ENCODE measurements around the gene WBP1L. TPM values are rescaled to one million over a fixed set of nuclear protein-coding genes. Genes with fewer than 3 reads are reported as not detected.

Gene WBP1L
- total RNA-seq, 2 experiments from 2014 or later, result 23.9 to 24.6 TPM

DNA sequence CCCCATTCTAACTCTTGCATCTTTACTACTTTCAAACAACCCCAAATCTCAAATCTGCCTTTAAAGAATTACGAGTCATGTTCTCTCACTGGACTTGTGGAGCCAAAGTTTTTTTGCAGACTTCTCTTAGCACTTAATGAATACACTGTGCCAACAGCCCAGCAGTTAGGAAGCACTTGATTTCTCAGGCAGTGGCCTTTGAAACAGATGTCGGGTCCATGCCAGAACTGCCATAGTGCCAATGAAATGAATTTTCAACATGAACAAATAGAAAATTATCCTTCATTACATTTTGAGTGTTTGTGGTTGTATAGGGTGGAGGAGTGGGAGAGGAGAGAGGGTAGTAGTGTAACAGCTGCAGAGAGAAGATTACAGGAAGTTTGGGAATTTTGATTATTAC lies 116.2 kb downstream of the WBP1L start:
- H3K27me3 Mint-ChIP-seq, result no peaks in the 10 kb centered on the region
- CTCF ChIA-PET, result interaction anchor here (1.0 to 1.2 kb wide), 2 partner anchors 8 to 11 kb away, joined by 3 read pairs; no protein-coding TSS in a partner anchor
- ATAC-seq (no peak), DNase-seq (no peak)
- H3K4me3 Mint-ChIP-seq, result no peak overlapping the region
- no peak overlapping the region for H3K27ac Mint-ChIP-seq
- no peaks in the 10 kb centered on the region for H3K9me3 Mint-ChIP-seq (ENCODE audit: low read depth)
- H3K4me1 Mint-ChIP-seq, result peaks cover 13% of the 10 kb centered on the region
- peaks cover 6% of the 10 kb centered on the region for H3K36me3 Mint-ChIP-seq

DNA sequence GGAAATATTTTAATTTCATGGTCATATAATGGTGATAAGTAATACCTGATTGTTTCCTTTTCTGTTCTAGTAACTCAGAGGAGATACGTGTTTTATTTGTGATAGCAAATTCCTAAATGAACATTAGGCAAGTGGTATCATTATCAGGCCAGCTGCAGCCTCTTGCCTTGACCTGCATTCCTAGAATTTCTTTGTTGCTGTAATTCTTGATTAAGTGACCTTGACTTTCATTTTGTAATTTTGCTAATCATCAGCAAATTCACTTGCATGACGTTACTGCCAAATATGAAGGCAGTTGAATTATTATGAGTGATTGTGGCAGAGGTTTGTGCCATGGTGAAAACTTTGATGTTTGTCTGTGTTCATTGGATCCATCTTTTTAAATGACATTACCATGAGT lies 119.9 kb downstream of the WBP1L start:
- no peak overlapping the region for H3K4me3 Mint-ChIP-seq
- H3K4me1 Mint-ChIP-seq, result no peaks in the 10 kb centered on the region
- peaks cover 6% of the 10 kb centered on the region for H3K36me3 Mint-ChIP-seq
- CTCF ChIA-PET, result no interaction called here
- H3K27me3 Mint-ChIP-seq, result peaks cover 2% of the 10 kb centered on the region
- no peak for ATAC-seq
- H3K9me3 Mint-ChIP-seq (ENCODE audit: low read depth), result no peaks in the 10 kb centered on the region
- no peak for DNase-seq
- no peak overlapping the region for H3K27ac Mint-ChIP-seq

DNA sequence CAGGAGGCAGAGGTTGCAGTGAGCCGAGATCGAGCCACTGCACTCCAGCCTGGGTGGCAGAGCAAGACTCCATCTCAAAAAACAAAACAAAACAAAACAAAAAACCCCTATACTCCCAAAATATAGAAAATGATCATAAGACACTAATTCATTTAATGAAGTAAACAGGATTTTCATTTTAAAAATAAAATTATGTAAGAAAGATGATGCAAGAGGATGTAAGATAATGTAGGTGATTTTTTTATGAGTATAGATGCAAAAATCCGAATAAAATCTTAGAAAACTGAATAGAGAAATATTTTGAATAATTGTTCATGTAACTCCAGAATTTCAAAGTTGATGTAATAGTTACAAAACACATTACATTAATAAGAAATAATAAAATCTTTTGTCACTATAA lies 121.9 kb downstream of the WBP1L start:
- Mint-ChIP-seq H3K9me3 (ENCODE audit: low read depth) (no peaks in the 10 kb centered on the region), H3K27ac (no peak overlapping the region), H3K4me1 (peaks cover 11% of the 10 kb centered on the region), H3K36me3 (peaks cover 3% of the 10 kb centered on the region), H3K27me3 (peaks cover 19% of the 10 kb centered on the region), H3K4me3 (no peak overlapping the region)
- CTCF ChIA-PET, result interaction anchor here (0.6 to 1.4 kb wide), 3 partner anchors 20 to 111 kb away, joined by 3 to 4 read pairs (median 4); no protein-coding TSS in a partner anchor
- ATAC-seq, result no peak
- DNase-seq, result no peak

Other genes with a start within 250 kb of the WBP1L start
- gene ACTR1A, start 241.2 kb upstream of the WBP1L start, total RNA-seq, result 10 to 100 TPM; 72.2 to 86.7 TPM
- 10 to 100 TPM in 1 of 2 experiments, 1 to 10 TPM in 1; 9.8 to 12.9 TPM for gene SUFU, start 240.0 kb upstream of the WBP1L start, total RNA-seq
- gene TRIM8, start 99.5 kb upstream of the WBP1L start, total RNA-seq, result 10 to 100 TPM; 58.7 to 86.9 TPM
- gene ARL3, start 29.6 kb upstream of the WBP1L start, total RNA-seq, result 1 to 10 TPM; 7.2 to 9.7 TPM
- 10 to 100 TPM; 22.1 to 30.1 TPM for gene SFXN2, start 29.3 kb upstream of the WBP1L start, total RNA-seq
- not detected for gene CYP17A1, start 93.5 kb downstream of the WBP1L start, total RNA-seq
- 1 to 10 TPM; 6.6 to 8.4 TPM for gene BORCS7, start 110.3 kb downstream of the WBP1L start, total RNA-seq
- gene AS3MT, start 125.5 kb downstream of the WBP1L start, total RNA-seq, result under 1 TPM in 1 of 2 experiments, not detected in 1; 0.41 TPM
- gene CNNM2, start 174.3 kb downstream of the WBP1L start, total RNA-seq, result 10 to 100 TPM in 1 of 2 experiments, 1 to 10 TPM in 1; 8.0 to 10.1 TPM

Measured in activated CD8-positive, alpha-beta memory T cell treated with anti-CD3 and anti-CD28 coated beads, Interleukin-2, amount 10 ng/mL, durations not matched to agents 7 days and 5 days (primary cell).